A549 (cell line): ENCODE results near the gene ABCC5.

Experiments
- CEBPB ChIP-seq, 2 experiments: fragments of >200 bp in 1 of 2; sonication (Bioruptor Twin) in 1 of 2; formaldehyde crosslinking in 1 of 2; IDR thresholded peaks; 2 replicates each; pipeline ENCODE4 v1.6.1; 2012 to 2016
- KDM5A ChIP-seq: fragments of 200-600 bp; sonication (generic); IDR thresholded peaks from 2 replicates; pipeline ENCODE4 v1.6.1; 2016; ENCODE audit warnings: antibody characterized with exemption, mild to moderate bottlenecking
- POLR2A ChIP-seq: IDR thresholded peaks from 2 replicates; pipeline ENCODE4 v1.6.1; 2012; ENCODE audit warnings: mild to moderate bottlenecking, low read length
- RFX5 ChIP-seq: fragments of 450-650 bp; IDR thresholded peaks from 2 replicates; pipeline ENCODE4 v1.7.1; 2014; ENCODE audit warnings: antibody characterized with exemption, mild to moderate bottlenecking, moderate library complexity
- TF ChIP-seq, protein P1 (sequence below): fragments of >200 bp; sonication (Bioruptor Twin); formaldehyde crosslinking; IDR thresholded peaks from 3 replicates; pipeline ENCODE4 v1.5.1; 2016
- TF ChIP-seq, protein P2 (sequence below): fragments of 200-600 bp; sonication (generic); IDR thresholded peaks from 2 replicates; pipeline ENCODE4 v1.6.1; 2016; ENCODE audit warnings: antibody characterized with exemption, mild to moderate bottlenecking, moderate library complexity
- TF ChIP-seq, protein P3 (sequence below): fragments of 150-350 bp; IDR thresholded peaks from 2 replicates; pipeline ENCODE4 v1.6.1; 2014; ENCODE audit warnings: low read depth, mild to moderate bottlenecking, low read length

- TF ChIP-seq, protein P1, sequence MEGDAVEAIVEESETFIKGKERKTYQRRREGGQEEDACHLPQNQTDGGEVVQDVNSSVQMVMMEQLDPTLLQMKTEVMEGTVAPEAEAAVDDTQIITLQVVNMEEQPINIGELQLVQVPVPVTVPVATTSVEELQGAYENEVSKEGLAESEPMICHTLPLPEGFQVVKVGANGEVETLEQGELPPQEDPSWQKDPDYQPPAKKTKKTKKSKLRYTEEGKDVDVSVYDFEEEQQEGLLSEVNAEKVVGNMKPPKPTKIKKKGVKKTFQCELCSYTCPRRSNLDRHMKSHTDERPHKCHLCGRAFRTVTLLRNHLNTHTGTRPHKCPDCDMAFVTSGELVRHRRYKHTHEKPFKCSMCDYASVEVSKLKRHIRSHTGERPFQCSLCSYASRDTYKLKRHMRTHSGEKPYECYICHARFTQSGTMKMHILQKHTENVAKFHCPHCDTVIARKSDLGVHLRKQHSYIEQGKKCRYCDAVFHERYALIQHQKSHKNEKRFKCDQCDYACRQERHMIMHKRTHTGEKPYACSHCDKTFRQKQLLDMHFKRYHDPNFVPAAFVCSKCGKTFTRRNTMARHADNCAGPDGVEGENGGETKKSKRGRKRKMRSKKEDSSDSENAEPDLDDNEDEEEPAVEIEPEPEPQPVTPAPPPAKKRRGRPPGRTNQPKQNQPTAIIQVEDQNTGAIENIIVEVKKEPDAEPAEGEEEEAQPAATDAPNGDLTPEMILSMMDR: no peak
- TF ChIP-seq POLR2A (no peak), RFX5 (no peak), CEBPB (IDR thresholded peaks at IDR 0.05) (no peak), KDM5A (no peak)
- TF ChIP-seq, protein P2, sequence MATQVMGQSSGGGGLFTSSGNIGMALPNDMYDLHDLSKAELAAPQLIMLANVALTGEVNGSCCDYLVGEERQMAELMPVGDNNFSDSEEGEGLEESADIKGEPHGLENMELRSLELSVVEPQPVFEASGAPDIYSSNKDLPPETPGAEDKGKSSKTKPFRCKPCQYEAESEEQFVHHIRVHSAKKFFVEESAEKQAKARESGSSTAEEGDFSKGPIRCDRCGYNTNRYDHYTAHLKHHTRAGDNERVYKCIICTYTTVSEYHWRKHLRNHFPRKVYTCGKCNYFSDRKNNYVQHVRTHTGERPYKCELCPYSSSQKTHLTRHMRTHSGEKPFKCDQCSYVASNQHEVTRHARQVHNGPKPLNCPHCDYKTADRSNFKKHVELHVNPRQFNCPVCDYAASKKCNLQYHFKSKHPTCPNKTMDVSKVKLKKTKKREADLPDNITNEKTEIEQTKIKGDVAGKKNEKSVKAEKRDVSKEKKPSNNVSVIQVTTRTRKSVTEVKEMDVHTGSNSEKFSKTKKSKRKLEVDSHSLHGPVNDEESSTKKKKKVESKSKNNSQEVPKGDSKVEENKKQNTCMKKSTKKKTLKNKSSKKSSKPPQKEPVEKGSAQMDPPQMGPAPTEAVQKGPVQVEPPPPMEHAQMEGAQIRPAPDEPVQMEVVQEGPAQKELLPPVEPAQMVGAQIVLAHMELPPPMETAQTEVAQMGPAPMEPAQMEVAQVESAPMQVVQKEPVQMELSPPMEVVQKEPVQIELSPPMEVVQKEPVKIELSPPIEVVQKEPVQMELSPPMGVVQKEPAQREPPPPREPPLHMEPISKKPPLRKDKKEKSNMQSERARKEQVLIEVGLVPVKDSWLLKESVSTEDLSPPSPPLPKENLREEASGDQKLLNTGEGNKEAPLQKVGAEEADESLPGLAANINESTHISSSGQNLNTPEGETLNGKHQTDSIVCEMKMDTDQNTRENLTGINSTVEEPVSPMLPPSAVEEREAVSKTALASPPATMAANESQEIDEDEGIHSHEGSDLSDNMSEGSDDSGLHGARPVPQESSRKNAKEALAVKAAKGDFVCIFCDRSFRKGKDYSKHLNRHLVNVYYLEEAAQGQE: no peak
- TF ChIP-seq, protein P3, sequence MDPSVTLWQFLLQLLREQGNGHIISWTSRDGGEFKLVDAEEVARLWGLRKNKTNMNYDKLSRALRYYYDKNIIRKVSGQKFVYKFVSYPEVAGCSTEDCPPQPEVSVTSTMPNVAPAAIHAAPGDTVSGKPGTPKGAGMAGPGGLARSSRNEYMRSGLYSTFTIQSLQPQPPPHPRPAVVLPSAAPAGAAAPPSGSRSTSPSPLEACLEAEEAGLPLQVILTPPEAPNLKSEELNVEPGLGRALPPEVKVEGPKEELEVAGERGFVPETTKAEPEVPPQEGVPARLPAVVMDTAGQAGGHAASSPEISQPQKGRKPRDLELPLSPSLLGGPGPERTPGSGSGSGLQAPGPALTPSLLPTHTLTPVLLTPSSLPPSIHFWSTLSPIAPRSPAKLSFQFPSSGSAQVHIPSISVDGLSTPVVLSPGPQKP: no peak
Observed at GRCh38 chr3:184050217-184050847, 32.6 kb upstream of the ABCC5 start.
